HG03196 (cell line): Measurements from ENCODE around the gene FASN.

Source experiments
- ATAC-seq: cut with Tn5 transposase; IDR thresholded peaks from one replicate; pipeline ENCODE4 v1.9.1; 2021; ENCODE audit not compliant: unreplicated experiment

The FASN gene

DNA sequence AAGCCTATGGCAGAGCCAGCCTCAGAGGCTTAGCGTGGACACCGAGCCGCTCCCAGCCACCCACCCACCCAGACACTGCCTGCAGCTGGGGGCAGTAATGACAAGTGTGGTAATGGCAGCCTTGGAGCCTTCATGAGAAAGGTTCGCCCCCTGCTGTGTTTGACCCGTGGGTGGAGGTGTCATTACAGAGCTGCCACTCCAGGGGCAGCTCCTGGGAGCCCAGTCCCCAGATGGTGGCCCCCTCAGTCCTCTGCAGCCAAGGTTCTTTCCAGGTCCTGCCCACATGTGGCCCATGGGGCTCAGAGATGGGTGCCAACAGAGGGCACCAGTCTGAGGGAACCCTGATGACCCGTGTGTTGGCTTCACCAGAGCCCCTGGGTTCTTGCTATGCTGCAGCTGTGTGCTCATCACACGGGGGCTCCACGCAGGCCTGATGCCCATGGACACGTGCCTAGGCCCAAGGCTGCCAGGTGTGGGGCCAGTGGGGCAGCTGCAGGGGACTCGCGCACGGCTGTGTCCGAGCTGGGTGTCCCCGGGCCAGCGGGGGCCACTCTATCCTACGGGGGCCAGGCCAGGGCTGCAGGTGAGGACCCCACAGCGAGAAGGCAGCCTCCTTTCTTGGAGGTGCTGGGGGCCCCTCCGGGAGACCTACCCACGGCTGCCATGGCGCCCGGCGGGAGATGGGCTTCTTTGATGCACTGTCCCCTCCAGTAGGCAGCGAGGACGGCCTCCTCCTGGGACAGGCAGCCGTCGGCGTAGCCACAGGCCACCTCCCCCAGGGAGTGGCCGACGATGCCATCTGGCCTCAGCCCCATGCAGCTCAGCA, 8.1 kb downstream of the FASN start:
- no peak for ATAC-seq

DNA sequence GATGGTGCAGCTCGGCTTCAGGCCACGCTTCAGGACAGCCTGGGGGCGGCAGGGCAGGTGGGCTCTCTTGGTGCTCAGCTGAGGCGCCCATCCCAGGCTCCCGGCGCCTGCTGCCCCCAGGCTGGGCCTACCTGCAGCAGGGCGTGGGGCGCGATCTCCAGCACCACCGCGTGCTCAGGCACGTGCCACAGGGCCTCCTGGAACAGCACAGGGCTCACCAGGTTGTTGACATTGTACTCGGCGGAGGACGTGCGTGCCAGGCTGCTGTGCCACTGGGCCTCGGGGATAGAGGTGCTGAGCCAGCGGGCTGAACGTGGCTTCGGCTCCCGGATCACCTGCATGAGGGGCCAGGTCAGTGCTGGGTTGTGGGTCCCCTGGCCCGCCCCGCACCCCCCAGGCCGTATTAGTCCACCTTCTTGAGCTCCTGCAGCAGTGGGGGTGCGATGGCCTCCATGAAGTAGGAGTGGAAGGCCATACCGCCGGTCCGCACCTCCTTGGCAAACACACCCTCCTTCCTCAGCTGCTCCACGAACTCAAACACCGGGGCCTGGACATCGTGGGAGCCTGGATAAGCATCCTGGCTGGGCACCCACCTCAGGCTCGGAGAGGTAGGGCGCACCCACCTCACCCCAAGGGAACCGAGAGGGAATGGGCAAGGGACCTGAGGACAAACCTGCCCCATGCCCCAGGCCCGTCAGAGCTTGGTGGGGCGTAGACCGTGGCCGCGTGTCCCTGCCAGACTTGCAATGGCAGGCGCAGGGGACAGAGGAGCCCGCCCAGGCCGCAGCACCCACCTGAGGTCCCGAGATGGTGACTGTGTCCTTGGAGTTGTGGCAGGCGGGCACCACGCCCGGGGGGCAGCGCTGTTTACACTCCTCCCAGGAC, 9.0 kb downstream of the FASN start:
- no peak for ATAC-seq

DNA sequence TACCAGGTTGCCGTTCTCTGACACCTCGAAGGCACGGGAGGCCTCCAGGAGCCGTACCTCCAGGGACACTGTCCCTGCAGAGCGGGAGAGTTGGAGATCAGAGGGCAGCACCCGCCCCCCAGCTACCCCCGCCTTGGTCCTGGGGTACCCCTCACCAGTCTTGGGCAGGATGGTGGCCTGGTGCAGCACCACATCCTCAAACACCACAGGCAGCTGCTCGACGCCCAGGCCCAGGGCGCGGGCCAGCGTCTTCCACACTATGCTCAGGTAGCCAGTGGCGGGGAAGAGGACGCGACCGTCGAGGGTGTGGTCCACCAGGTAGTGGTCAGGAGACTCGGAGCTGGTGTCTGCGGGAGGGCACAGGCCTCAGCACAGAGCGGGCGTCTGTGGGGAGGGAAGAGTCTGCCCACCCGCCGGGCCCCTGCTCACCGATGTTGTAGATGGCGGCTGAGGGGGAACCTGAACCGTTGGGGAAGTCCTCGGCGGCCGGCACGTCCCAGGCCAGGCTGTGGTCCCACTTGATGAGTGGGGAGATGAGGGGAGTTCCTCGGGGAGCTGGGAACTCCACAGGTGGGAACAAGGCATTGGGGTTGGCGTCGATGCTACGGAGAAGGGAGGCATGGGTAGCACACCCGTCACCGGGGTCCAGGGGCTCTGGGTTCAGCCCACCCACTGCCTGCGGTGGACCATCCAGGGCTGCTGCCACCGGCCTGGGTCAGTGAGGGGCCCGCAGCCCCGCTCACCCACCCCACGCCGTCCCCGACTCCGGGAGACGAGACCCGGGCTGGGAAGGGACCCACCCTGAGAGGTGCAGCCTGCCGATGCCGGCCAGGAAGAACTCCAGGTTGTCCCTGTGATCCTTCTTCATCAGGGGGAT, 9.8 kb downstream of the FASN start:
- ATAC-seq = no peak

- no peak for ATAC-seq
These were observed 10.8 kb downstream of the FASN start for GRCh38 chr17:82086941-82087906.

GRCh38 chr17:82085931-82086764, 11.9 kb downstream of the FASN start:
- ATAC-seq = no peak

GRCh38 chr17:82085031-82085861, 12.8 kb downstream of the FASN start:
- no peak for ATAC-seq

DNA sequence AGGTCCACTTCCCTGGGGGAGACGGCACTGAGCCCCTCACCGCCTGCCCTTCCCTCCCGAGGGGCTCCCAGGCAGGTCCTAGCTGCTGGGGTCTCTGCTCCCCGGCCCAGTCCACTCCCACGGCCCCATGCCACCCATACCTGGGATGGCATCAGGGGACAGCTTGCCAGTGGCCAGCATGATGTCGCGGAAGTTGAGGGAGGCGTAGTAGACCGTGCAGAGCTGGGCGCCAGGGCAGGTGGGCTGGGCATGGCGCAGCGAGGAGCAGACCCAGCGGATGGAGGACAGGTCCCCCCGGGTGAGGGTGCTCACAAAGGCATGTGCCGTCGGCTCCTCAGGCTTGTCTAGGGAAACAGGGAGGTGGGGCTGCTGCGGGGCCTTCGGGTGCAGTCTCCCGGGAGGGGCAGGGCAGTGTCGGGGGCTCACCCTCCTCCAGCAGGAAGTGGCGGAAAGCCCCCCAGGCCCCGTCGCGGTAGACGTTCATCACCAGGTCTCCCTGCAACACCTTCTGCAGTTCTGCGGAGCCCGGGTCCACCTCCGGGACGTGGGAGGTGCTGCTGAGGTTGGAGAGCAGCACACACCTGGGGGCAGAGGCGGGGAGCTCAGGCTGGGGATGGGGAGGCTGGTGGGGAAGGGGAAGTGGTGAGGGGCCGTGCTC, 13.5 kb downstream of the FASN start:
- no peak for ATAC-seq

GRCh38 chr17:82083533-82084359, 14.3 kb downstream of the FASN start:
- ATAC-seq = no peak

DNA sequence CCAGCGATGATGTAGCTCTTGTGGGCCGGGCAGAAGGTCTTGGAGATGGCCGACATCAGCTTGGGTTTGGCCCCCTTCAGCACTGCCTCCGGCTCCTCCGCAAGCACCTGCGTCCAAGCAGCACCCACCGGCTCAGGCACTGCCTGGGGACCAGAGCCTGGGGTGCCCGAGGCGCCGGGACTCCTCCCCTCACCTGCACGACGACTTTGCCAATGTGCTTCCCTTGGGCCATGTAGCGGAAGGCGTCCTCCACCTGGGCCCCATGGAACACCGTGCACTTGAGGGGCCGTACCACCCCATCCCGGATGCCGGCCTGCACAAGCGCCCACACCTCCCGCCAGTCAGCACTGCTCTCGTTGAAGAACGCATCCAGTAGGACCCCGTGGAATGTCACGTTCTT, 15.0 kb downstream of the FASN start:
- no peak for ATAC-seq

- no peak for ATAC-seq
These were observed 15.6 kb downstream of the FASN start for GRCh38 chr17:82082456-82082855.

DNA sequence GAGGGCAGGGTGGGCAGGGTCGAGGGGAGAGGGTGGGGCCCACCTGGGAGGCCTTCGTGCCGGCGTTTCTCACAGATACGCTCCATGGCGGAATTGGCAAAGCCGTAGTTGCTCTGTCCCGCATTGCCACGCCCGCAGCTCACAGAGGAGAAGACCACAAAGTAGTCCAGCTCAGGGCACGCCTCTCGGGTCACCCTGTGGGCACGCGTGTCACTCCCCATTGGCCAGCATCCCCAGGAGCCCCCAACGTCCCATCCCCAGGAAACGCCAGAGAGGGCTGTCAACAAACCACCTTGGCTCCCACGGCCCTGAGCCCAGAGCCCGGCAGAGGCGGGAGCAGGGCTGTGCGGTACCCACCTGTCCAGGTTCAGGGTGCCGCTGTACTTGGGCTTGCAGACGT, 16.1 kb downstream of the FASN start:
- ATAC-seq = no peak

DNA sequence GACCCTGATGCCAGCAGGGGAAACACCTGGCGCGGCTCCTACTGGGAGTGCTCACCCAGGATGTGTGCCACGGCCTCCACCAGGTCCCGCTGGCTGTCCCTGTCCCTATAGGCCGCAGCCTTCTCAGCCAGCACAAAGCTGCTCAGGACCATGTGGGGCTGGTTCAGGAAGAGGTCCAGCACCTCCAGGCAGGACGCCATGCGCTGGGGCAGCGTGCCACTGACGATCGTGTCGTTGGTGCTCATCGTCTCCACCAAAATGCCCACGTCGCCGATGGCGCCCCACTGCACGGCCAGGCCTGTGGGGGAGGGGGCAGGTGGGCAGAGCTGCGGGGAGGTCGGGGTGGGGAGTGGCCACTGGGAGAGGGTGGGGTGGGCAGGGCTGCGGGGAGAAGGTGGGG, 16.5 kb downstream of the FASN start:
- ATAC-seq = no peak

DNA sequence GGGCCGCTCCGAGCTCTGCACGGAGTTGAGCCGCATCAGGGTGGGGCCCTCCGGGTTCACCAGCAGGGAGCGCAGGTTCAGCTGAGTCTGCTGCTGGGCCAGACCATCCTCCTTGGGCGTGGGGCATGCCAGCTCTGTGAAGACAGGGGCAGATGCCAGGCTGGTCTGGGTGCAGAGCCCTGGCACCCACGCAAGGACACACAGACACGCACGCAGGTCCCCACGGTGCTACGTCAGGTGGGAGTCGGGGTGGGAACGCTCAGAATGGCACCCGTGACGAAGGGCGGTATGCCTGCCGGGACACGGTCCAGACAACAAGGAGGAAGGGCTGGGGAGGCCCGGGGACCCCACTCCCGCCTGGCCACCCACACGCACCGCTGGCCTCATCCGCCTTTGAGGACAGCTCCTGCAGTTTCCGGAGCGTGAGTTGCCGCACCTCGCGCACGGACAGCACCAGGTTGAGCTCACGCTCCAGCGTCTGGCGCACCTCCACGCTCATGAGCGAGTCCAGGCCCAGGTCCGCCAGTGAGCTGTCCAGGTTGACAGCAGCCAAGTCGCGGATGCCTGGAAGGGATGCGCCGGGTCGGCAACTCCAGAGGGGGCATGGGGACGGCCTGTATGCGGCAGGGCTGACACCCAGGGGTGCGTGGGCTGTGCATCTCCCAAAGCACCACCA, 17.1 kb downstream of the FASN start:
- no peak for ATAC-seq

DNA sequence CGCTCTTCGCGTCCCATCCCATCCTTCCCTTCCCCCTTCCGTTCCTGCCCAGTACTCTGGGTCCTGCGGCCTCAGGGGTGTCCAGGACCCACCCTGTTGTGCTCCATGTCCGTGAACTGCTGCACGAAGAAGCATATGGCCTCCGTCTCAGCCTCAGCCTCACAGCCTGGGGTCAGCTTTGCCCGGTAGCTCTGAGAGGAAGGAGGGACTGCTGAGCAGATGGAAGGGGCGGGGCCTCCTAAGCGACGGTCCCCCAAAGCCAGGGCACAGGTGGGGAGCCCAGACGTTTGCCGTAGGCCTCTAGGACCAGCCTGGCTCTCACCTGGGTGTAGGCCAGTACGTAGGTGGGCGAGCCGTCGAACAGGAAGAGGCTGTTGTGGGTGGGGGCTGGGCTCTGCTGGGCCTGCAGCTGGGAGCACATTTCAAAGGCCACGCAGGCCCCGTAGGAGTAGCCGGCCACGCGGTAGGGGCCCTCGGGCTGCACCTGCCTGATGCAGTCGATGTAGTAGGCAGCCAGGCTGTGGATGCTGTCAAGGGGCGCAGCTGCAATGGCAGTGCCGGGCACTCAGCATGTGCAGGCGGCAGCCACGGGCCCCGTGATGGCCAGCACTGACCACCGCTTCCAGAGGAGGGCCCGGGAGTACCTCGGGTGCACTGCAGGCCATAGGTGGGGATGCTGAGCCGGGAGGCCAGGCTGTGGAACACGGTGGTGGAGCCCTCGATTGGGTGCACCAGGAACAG, 17.8 kb downstream of the FASN start:
- ATAC-seq = no peak

GRCh38 chr17:82079001-82079677, 18.9 kb downstream of the FASN start:
- no peak for ATAC-seq
